ENCODE measurements around the gene YY1.

YY1 gene

DNA sequence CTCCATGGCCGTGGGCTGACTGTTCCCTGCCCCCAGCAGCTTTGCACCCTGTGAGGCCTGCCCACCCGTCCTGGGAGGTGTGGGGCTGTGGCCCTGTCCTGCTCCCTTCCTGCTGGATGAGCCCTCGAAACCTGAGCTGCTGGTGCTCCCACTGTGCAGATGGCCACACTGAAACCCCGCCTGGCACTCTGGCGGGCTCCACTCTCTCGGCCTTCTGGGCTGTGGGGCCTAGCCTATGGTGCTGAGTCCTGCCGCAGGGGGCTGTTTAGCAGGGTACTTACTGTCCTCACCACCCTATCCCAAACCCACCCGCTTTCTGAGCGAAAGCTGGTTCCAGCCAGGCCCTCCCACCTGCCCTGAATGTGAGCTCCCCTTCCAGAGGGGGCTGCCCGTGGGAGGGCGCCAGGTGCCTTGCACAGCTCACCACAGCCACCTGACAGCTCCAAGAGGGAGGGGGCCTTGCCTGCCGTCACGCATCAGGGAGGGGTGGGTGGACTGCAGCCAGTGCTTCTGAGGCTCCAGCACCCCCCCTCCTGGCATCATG is 91.5 kb downstream of the YY1 start:
- TF ChIP-seq, protein P1, sequence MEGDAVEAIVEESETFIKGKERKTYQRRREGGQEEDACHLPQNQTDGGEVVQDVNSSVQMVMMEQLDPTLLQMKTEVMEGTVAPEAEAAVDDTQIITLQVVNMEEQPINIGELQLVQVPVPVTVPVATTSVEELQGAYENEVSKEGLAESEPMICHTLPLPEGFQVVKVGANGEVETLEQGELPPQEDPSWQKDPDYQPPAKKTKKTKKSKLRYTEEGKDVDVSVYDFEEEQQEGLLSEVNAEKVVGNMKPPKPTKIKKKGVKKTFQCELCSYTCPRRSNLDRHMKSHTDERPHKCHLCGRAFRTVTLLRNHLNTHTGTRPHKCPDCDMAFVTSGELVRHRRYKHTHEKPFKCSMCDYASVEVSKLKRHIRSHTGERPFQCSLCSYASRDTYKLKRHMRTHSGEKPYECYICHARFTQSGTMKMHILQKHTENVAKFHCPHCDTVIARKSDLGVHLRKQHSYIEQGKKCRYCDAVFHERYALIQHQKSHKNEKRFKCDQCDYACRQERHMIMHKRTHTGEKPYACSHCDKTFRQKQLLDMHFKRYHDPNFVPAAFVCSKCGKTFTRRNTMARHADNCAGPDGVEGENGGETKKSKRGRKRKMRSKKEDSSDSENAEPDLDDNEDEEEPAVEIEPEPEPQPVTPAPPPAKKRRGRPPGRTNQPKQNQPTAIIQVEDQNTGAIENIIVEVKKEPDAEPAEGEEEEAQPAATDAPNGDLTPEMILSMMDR (IDR thresholded peaks at IDR 0.05; ENCODE audit: borderline replicate concordance, insufficient read depth, low read depth, low read length): no peak
- H3K4me3 ChIP-seq (ENCODE audit: low read depth, low read length): no peak overlapping the region

DNA sequence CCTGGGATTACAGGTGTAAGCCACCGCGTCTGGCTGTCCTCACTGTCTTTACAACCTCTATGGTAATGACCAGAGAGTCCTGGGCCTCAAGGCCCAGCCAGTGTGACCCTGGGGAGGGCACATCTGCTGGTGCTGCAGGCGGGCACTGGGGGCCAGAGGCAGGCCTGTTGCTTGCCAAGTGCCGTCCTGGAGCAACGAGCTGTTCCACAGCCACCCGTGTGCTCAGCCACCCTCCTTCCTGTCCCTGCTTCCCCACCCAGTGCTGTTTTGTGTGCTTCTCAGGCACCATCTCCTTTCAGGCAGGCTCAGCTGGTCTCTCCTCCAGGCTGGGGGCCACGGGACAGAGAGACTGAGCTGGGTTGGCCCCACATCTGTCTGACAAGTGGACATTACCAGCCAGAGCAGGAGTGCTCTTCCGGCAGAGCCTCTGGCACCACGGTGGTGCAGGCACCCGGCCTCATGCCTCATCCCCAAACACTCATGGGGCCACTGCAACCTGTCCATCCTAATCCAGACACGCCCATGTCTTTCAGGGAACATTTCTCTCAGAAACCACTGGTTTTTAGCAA is 93.2 kb downstream of the YY1 start:
- H3K4me3 ChIP-seq (ENCODE audit: low read depth, low read length): no peak overlapping the region
- TF ChIP-seq, protein P1 (IDR thresholded peaks at IDR 0.05; ENCODE audit: borderline replicate concordance, insufficient read depth, low read depth, low read length): no peak

Measured in GM12875 (cell line).